GM23338 (cell line): Measurements from ENCODE around the gene TM9SF2. TPM values are rescaled to one million over a fixed set of nuclear protein-coding genes. Genes with fewer than 3 reads are reported as not detected.
A peak's percentile ranks its signal among the peaks of the same experiment; 100 is the strongest.

ENCODE experiments used
- ATAC-seq: fragments of 200-7000 bp; cut with Tn5 transposase; 3 replicates; pipeline ENCODE4 v1.9.1; 2020
- DNase-seq: peaks from one replicate; pipeline ENCODE4 v3.0.0-alpha.2; 2015; ENCODE audit warnings: low spot score
- H2AFZ ChIP-seq: fragments of 200-600 bp; sonication (generic); 2 replicates; pipeline ENCODE4 v1.8.0; 2016; ENCODE audit warnings: antibody characterized with exemption, mild to moderate bottlenecking, moderate library complexity
- H3F3A ChIP-seq: fragments of 200-600 bp; sonication (generic); replicated peaks from 2 replicates; pipeline ENCODE4 v1.8.0; 2017; ENCODE audit warnings: antibody characterized with exemption, mixed run types, low read depth
- H3K27ac ChIP-seq: fragments of 200-600 bp; sonication (generic); 2 replicates; pipeline ENCODE4 v1.6.1; 2016; ENCODE audit warnings: low read depth
- H3K27me3 ChIP-seq: fragments of 200-600 bp; sonication (generic); 2 replicates; pipeline ENCODE4 v1.8.0; 2016; ENCODE audit warnings: mild to moderate bottlenecking, mixed run types, moderate library complexity; ENCODE audit not compliant: insufficient read depth
- H3K36me3 ChIP-seq: fragments of 200-600 bp; sonication (generic); 2 replicates; pipeline ENCODE4 v1.8.0; 2016; ENCODE audit warnings: mild to moderate bottlenecking; ENCODE audit not compliant: insufficient read depth
- H3K4me1 ChIP-seq: fragments of 200-600 bp; sonication (generic); 2 replicates; pipeline ENCODE4 v1.8.0; 2016; ENCODE audit warnings: mild to moderate bottlenecking, moderate library complexity; ENCODE audit not compliant: insufficient read depth
- H3K4me2 ChIP-seq: fragments of 200-600 bp; sonication (generic); 2 replicates; pipeline ENCODE4 v1.7.1; 2017; ENCODE audit warnings: mixed run types
- H3K4me3 ChIP-seq: fragments of 200-600 bp; sonication (generic); 2 replicates; pipeline ENCODE4 v1.6.1; 2016; ENCODE audit warnings: mixed run types
- H3K79me2 ChIP-seq: fragments of 200-600 bp; sonication (generic); replicated peaks from 2 replicates; pipeline ENCODE4 v1.8.0; 2017; ENCODE audit warnings: mild to moderate bottlenecking; ENCODE audit not compliant: insufficient read depth
- H3K9me2 ChIP-seq: fragments of 200-600 bp; sonication (generic); 2 replicates; pipeline ENCODE4 v1.8.0; 2017; ENCODE audit not compliant: insufficient read depth
- H4K20me1 ChIP-seq: fragments of 200-600 bp; sonication (generic); replicated peaks from 2 replicates; pipeline ENCODE4 v1.8.0; 2017; ENCODE audit warnings: mild to moderate bottlenecking; ENCODE audit not compliant: insufficient read depth
- H3K27ac Mint-ChIP-seq: 2 replicates; pipeline ENCODE4 v1.8.0; 2020; ENCODE audit warnings: inconsistent platforms, mild to moderate bottlenecking, moderate library complexity, mixed read lengths
- H3K27me3 Mint-ChIP-seq: 3 replicates; pipeline ENCODE4 v1.8.0; 2022; ENCODE audit warnings: low read depth, mild to moderate bottlenecking, moderate library complexity, mixed read lengths, inconsistent platforms; ENCODE audit not compliant: insufficient read depth, poor library complexity
- H3K36me3 Mint-ChIP-seq: 3 replicates; pipeline ENCODE4 v1.8.0; 2021; ENCODE audit warnings: low read depth, mild to moderate bottlenecking, inconsistent platforms, moderate library complexity, mixed read lengths
- H3K4me1 Mint-ChIP-seq: 3 replicates; pipeline ENCODE4 v1.8.0; 2020; ENCODE audit warnings: mild to moderate bottlenecking, inconsistent platforms, mixed read lengths
- H3K4me3 Mint-ChIP-seq: 3 replicates; pipeline ENCODE4 v1.8.0; 2021; ENCODE audit warnings: moderate library complexity, mild to moderate bottlenecking, inconsistent platforms, mixed read lengths
- H3K9me3 Mint-ChIP-seq: 3 replicates; pipeline ENCODE4 v1.8.0; 2020; ENCODE audit warnings: moderate library complexity, mild to moderate bottlenecking, inconsistent platforms, mixed read lengths
- CREB1 ChIP-seq: fragments of 250-450 bp; sonication (Bioruptor Pico); IDR thresholded peaks from 2 replicates; pipeline ENCODE4 v1.5.0; 2020; ENCODE audit warnings: low read depth, mild to moderate bottlenecking, moderate library complexity
- CTCF ChIP-seq, 2 experiments: fragments of 200-600 bp in 1 of 2; sonication (generic) in 1 of 2; conservative IDR thresholded peaks; 2 replicates each; pipeline versions ENCODE4 v1.5.1 to v1.6.1; 2016 to 2017; ENCODE audit warnings: antibody characterized with exemption in 2 of 2, low read depth in 2 of 2, mild to moderate bottlenecking in 2 of 2, moderate library complexity in 1 of 2
- EZH2phosphoT487 ChIP-seq: fragments of 200-600 bp; sonication (generic); IDR thresholded peaks from one replicate; pipeline ENCODE4 v1.8.1; 2018; ENCODE audit warnings: antibody characterized with exemption; ENCODE audit not compliant: unreplicated experiment
- JUNB ChIP-seq: IDR thresholded peaks from one replicate; pipeline ENCODE4 v1.6.1; 2016; ENCODE audit warnings: antibody characterized with exemption; ENCODE audit not compliant: unreplicated experiment
- NANOG ChIP-seq: IDR thresholded peaks from 2 replicates; pipeline ENCODE4 v1.6.1; 2016; ENCODE audit warnings: antibody characterized with exemption, borderline replicate concordance
- POLR2AphosphoS5 ChIP-seq: IDR thresholded peaks from 2 replicates; pipeline ENCODE4 v1.6.1; 2016; ENCODE audit warnings: antibody characterized with exemption, low read depth
- ZNF114 ChIP-seq: fragments of 250-450 bp; sonication (Bioruptor Pico); IDR thresholded peaks from 2 replicates; pipeline ENCODE4 v1.5.0; 2020; ENCODE audit warnings: mild to moderate bottlenecking, moderate library complexity
- ZNF331 ChIP-seq: fragments of 250-450 bp; sonication (Bioruptor Pico); IDR thresholded peaks from 2 replicates; pipeline ENCODE4 v1.5.0; 2020; ENCODE audit warnings: low read depth, mild to moderate bottlenecking, moderate library complexity
- ZNF462 ChIP-seq: fragments of 250-450 bp; sonication (Bioruptor Pico); IDR thresholded peaks from 2 replicates; pipeline ENCODE4 v1.5.0; 2020; ENCODE audit warnings: mild to moderate bottlenecking, moderate library complexity
- polyA plus RNA-seq: library from polyadenylated mRNA; unstranded; fragments of >200 nt; fragmentation: Nextera tagmentation; extraction: Ambion mirVana; gene quantifications from 2 replicates; pipeline ENCODE4 v1.2.1, GENCODE V29; 2016
- total RNA-seq: library from RNA; depleted of rRNA; stranded (reverse); fragments of >200 nt; shearing (Covaris generic); gene quantifications from 2 replicates; pipeline ENCODE4 v1.2.3, GENCODE V29; 2014
- TF ChIP-seq, protein P1 (sequence below): IDR thresholded peaks from one replicate; pipeline ENCODE4 v1.6.1; 2018; ENCODE audit warnings: antibody characterized with exemption; ENCODE audit not compliant: unreplicated experiment

TM9SF2 gene
- total and polyA plus RNA-seq, 2 experiments from 2014 or later = 50.5 to 115 TPM

DNA sequence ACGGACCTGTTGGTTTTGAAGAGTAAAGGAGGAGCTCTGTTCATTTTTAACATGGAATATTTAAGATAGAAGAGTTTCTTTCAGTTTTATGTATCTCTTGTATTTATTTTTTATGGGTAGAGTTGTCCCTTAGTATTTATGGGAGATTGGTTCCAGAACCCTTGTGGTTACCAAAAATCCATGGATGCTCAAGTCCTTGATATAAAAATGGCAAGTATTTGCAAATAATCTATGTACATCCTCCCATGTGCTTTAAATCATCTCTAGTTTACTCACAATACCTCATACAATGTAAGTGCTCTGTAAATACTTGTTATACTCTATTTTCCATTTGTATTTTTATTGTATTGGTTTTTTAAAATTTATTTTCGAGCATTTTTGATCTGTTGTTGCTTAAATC is 63.1 kb downstream of the TM9SF2 start:
- Histone ChIP-seq H3F3A (no peaks in the 10 kb centered on the region; the same call in 1 of the 2 replicates), H3K4me3 (no peak overlapping the region), H2AFZ (no peak overlapping the region), H3K36me3 (no peaks in the 10 kb centered on the region; the same call in 1 of the 2 replicates), H3K9me2 (no peaks in the 10 kb centered on the region), H3K4me1 (0 out of 2 replicates have a peak, but pooled peaks cover 6% of the 10 kb centered on the region), H3K4me2 (no peak overlapping the region), H4K20me1 (no peaks in the 10 kb centered on the region), H3K79me2 (no peaks in the 10 kb centered on the region), H3K27ac (0 out of 2 replicates have a peak overlapping the region, but pooled peaks have one; percentile 83), H3K27me3 (no peaks in the 10 kb centered on the region)
- H3K27ac Mint-ChIP-seq = no peak overlapping the region
- H3K9me3 Mint-ChIP-seq = peaks cover 14% of the 10 kb centered on the region
- ATAC-seq (no peak), DNase-seq (no peak)
- H3K36me3 Mint-ChIP-seq = peaks cover 23% of the 10 kb centered on the region; the same call in 2 of the 3 replicates
- TF ChIP-seq ZNF462 (CRISPR knock-in tag) = no peak
- TF ChIP-seq CTCF (conservative IDR thresholded peaks at IDR 0.05; ENCODE audit: low read depth in 2 of 2) = no peak
- no peak for TF ChIP-seq CREB1 (CRISPR knock-in tag)
- TF ChIP-seq JUNB = no peak
- no peak for TF ChIP-seq EZH2phosphoT487
- no peak for TF ChIP-seq NANOG
- TF ChIP-seq ZNF114 (CRISPR knock-in tag) = no peak
- TF ChIP-seq, protein P1, sequence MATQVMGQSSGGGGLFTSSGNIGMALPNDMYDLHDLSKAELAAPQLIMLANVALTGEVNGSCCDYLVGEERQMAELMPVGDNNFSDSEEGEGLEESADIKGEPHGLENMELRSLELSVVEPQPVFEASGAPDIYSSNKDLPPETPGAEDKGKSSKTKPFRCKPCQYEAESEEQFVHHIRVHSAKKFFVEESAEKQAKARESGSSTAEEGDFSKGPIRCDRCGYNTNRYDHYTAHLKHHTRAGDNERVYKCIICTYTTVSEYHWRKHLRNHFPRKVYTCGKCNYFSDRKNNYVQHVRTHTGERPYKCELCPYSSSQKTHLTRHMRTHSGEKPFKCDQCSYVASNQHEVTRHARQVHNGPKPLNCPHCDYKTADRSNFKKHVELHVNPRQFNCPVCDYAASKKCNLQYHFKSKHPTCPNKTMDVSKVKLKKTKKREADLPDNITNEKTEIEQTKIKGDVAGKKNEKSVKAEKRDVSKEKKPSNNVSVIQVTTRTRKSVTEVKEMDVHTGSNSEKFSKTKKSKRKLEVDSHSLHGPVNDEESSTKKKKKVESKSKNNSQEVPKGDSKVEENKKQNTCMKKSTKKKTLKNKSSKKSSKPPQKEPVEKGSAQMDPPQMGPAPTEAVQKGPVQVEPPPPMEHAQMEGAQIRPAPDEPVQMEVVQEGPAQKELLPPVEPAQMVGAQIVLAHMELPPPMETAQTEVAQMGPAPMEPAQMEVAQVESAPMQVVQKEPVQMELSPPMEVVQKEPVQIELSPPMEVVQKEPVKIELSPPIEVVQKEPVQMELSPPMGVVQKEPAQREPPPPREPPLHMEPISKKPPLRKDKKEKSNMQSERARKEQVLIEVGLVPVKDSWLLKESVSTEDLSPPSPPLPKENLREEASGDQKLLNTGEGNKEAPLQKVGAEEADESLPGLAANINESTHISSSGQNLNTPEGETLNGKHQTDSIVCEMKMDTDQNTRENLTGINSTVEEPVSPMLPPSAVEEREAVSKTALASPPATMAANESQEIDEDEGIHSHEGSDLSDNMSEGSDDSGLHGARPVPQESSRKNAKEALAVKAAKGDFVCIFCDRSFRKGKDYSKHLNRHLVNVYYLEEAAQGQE = no peak
- no peak for TF ChIP-seq POLR2AphosphoS5
- TF ChIP-seq ZNF331 (CRISPR knock-in tag) = no peak
- H3K27me3 Mint-ChIP-seq = peaks cover 8% of the 10 kb centered on the region
- H3K4me3 Mint-ChIP-seq = no peak overlapping the region
- peaks cover 14% of the 10 kb centered on the region for H3K4me1 Mint-ChIP-seq
